Suppressor macrophage treated with lipopolysaccharide for 4 hours (primary cell): ENCODE data around the gene COX5A.

Source experiments
- DNase-seq: peaks from one replicate; pipeline ENCODE4 v3.0.0-alpha.2; 2020

COX5A gene

DNA sequence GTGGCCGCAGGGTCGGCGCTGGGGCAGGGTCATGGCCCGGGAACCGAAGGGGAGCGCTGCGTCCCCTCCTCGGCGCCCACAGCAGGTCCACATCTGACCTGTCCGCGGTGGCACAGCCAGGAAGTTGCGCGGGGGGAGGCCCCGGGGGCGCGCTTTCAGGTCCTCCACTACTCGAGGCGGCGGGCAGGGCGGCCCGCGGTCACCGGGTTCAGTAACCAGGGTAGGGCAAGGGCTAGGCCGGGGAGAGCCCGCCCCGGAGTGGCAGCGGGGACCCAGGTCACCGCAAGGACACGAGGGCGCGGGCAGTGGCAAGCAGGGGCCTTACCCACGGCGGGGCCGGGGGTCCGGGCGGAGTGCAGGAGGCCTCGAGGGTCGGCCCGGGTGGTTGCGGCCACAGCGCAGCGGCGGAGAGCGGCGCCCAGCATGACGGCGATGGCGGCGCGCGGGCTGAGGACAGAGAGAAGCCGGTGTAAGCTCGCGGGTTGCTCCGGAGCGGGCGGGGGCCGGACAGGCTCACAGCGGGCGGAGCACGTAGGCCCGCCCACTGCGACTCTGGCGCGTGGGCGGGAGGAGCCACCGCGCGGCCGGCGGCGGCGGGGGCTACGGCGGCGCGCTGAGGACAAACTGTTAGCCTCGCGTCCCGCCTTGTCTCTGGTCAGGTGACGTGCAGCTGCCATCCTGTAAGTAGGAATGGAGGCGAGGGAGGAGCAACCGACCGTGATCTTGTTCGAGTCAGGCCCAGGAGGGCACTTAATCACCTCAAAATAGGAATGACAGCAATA lies at the start of gene COX5A:
Gene COX5A (minus strand): TSS at position 484 of the 782 bp plus-strand sequence. CDS start 59 bp downstream, at position 425.
- peak; percentile 98 for DNase-seq

GRCh38 chr15:74983725-74984231 lies 45.9 kb upstream of the COX5A start:
- DNase-seq, result peak; percentile 60

DNA sequence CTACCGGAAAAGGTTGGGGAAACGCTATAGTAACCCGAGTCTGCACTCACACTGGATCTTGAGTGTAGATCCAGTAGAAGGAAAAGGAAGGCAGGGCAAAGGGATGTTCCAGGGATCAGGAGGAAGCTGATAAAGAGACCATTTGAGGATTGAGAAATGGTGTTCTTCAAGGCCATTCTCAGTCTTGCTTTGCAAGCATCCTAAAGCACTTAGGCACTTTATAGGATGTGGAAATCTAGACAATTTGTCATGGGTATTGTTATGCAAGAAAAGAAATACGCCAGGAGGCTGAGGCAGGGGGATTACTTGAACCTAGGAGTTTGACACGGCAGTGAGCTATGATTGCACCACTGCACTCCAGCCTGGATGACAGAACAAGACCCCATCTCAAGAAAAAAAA lies 44.3 kb upstream of the COX5A start:
- peak; percentile 40 for DNase-seq

DNA sequence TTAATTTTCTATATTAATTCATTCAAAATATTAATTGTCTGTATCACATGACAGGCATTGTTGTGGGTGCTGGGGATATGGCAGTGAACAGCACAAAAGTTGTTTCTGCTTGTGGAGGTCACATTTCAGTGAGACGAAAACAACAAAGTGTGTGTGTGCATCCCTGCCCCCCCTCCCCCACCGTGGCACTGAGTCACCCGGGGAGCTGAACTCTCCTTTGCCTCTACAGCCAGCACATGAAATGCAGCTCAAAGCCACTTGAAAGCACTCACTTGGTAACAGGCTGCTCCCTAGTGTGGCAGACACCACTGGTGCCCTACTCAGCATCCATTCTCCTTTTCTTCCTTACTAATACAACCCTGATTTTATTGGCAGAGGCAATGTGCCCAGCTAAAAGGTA lies 40.6 kb upstream of the COX5A start:
- DNase-seq, result no peak

DNA sequence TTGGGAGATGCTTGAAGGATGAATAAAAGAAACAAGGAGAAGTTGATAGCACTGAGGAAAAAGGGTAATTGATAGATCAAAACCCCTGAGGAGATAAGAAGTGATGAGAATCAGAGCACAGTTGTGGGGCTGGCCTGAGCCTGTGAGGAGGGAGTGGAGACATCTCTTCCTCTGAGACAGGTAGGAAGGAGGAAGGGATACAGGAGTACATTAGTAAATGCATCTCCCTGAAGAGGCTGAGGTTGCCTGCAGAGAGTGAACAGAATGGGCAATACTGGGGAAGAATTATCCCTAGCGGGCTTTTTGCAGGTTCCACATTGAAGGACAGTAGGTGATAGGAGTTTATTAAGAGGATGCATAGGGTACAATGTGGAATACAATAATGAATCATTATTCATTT lies 40.2 kb upstream of the COX5A start:
- no peak for DNase-seq

- DNase-seq, result no peak
These were observed 39.7 kb upstream of the COX5A start for GRCh38 chr15:74977599-74977998.

DNA sequence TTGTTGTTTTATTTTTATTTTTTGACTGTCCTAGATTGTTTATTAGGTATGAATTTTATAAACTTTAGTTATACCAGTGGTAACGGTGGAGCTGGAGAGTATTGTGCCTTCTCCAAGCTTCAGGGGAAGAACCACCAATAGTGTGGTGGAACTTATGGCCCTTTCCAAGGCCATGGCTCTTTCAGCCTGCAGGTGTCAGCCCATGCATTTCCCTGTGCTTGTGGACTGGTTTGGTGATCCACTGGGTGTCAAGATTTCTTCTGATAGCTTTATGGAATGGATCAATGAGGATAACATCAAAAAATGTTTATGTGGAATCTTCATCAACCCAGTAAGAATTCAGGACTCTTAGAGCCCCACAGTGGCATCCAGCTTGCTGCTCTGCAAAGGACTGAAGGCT lies 38.3 kb upstream of the COX5A start:
- DNase-seq, result no peak

DNA sequence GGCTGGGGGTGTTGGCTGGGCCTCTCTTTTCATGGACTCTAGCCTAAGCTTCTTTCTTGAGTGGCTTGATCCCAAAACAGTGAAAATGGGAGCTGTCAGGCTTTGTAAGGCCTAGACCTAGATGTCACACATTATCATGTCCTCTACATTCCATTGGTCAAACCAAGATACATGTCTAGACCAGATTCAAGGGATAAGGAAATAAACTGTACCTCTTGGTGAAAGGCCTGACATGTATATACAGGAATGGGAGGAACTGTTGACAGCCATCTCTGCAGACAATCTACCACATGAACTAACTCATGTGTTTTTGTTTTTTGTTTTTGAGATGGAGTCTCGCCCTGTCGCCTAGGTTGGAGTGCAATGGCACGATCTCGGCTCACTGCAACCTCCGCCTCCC lies 29.8 kb upstream of the COX5A start:
- no peak for DNase-seq

DNA sequence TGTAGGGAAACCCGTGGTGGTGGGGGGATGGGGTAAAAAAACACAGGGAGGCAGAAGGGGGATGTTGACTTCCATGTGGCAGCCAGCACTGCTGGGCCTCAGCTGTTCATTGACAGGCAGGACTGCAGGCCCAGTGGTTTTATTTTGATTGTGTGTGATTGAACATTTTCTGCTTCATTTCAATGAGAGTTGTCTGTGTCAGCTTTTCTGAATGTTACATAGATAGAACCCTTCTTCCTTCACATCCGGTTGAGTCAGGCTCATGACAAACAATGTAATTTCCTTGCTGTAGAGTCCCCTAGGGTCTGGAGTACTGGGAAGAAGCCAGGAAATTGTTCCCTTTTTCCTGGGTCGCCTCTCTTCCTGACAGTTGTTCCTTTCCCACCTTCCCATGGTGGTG lies 26.9 kb upstream of the COX5A start:
- no peak for DNase-seq

DNA sequence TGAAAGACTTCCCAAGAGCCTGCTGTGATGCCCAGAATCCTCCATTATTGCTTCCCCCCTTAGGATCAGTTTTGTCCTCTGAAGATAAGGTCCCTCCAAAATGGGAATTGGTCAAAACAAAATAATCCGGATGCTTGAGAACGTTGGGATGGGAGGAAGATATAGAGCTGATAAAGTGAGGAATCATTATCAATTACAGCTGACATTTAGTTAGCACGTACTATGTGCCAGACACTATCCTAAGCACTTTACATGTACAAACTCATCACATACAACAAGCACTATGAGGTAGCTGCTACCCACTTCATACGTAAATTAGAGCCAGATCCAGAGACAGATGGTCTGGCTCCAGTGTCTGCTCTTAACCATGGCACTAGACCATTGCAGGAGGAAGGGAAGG lies 25.3 kb upstream of the COX5A start:
- no peak for DNase-seq

- DNase-seq, result no peak
These were observed 24.8 kb upstream of the COX5A start for GRCh38 chr15:74962671-74963070.

GRCh38 chr15:74962219-74962618 lies 24.3 kb upstream of the COX5A start:
- DNase-seq, result no peak

DNA sequence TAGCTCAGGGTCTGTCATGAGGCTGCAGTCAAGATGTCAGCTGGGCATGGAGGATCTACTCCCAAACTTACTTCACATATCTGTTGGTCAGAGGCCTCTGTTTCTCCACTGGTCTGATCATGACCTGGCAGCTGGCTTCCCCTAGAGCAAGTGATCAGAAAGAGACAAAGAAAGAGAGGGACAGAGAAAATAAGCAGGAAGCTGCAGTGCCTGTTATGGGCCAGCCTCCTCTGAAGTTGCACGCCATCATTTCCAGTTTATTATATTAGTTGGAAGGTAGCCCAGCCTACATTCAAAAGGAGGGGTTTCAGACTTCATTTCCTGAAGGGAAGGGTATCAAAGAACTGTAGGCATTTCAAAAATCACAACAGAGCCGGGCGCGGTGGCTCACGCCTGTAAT lies 23.7 kb upstream of the COX5A start:
- DNase-seq, result no peak

DNA sequence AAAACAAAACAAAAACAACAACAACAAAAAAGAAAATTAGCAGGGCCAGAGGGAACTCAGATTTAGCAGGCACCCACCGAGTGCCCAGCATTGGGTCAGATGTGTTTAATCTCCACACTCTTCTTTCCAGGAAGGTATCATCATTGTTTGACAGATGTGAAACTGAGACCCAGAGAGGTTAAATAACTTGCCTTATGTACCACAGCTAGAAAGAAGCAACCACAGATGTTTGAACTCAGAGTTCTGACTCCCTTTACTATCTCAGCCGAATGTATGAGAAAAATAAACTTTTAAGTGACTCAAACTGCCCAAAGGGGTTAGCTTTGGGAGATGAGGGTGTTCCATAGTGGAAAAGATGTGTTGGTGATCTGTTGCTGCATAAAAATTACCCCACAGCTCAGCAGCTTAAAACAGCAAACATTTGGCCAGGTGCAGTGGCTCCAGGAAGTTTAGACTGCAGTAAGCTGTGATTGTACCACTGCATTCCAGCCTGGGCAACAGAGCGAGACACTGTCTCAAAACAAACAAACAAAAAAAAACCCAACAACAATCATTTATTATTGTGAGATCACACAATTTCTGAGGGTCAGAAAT lies 23.2 kb upstream of the COX5A start:
- no peak for DNase-seq

DNA sequence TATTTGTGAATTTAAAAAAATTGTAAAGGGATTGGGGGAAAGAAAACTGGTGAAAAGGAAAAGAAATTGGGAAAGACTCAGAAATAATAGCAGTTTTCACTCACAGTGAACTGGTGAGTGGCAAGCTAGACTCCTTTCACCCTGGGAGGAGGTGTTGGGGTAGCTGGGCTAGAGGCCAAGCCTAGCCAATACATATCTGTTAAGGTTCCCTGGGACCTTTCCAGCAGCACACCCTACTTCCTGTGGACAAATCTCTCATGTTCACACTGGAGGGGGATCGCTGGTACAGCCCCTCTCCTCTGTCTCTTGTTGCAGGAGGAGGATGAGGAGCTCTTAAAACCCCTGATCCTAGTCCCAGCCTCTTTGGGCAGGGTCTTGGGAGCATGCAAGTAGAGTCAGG lies 22.4 kb upstream of the COX5A start:
- DNase-seq, result no peak

- no peak for DNase-seq
These were observed 21.7 kb upstream of the COX5A start for GRCh38 chr15:74959586-74959939.

DNA sequence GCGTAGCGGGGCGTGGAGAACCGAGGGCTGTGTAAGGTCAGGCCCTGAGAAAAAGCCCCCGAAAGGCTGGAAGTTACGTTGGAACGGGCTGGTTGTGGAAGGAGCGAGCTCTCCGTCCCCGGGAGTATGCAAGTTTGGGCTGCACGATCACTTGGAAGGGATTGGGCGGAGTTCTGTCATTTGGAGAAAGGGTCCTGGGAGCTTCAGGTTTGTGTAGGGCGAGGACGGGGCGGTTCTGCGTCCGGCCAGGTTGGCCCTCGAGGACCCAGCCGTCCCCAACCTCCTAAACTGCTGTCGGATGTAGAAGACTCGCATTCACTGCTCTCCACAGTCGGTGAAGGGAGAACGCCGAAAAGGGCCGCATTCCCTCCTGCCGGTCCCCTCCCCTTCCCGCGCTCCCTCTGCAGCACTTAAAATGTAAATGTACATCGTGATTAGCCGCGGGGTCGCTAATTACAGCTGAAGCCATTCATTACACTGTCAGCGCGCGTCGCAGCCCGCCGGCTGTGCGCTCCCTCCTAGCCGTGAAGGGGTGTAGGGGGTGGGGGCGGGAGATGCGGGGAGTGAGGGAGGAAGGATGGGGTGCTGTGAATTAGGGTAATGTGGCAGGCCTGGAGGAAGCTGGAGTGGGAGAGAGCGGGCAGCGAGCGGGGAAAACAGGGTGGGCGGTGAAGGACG lies 21.2 kb upstream of the COX5A start:
- DNase-seq, result no peak

DNA sequence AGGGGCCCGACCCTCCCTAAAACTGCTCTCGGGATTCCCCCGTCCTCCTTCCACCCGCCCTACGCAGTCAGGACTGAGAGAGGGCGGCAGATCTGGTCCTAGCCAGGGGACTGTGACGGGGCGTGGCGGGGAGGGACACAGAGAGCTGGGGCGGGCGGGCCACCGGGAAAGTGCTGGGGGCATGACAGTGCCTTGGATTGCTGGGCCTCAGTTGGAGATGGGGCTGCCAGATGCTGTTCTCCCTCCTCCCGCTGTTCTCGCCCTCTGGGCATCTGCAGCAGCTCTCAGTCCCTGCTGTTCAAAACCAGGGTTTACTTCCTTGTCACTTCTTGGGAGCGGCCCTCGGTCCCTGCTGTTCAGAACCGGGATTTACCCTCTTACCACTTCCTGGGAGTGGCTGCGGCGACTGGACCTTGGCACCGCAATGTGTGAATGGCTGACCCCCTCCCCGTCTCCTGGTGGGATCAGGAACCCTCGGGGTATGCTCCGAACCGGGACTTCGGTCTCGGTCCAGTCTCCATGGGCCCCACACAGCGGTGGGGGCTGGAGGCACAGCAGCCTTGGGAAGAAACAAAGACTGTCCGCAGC lies 20.5 kb upstream of the COX5A start:
- DNase-seq, result peak; percentile 69

DNA sequence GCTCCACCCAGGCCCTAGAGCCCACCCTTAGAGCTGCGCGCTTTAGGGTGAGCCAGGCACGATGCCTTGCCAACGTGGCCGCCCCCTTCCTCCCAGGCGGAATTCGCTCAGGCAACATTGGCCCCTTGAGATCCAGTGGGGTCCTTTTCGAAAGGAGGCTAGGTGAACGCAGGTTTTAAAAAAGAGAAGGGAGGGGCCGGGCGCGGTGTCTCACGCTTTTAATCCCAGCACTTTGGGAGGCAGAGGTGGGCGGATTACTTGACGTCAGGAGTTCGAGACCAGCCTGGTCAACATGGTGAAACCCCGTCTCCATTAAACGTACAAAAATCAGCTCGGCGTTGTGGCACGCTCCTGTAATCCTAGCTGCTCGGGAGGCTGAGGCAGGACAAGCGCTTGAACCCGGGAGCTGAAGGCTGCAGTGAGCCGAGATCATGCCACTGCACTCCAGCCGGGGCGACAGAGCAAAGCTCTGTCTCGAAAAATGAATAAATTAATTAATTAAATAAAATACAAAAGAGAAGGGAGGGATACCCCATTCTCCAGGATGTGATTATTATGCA lies 19.7 kb upstream of the COX5A start:
- DNase-seq, result no peak

GRCh38 chr15:74956648-74957475 lies 19.0 kb upstream of the COX5A start, which contains the start of gene RPP25:
RPP25 (minus strand) TSS chr15:74956772; CDS start chr15:74956583, 189 bp downstream.
- peak; percentile 73 for DNase-seq

- DNase-seq, result peak; percentile 73
These were observed 18.1 kb upstream of the COX5A start for GRCh38 chr15:74955796-74956647.
